Kidney epithelial cell (primary cell): Measurements from ENCODE around the gene RXRA. TPM values are rescaled to one million over a fixed set of nuclear protein-coding genes. Genes with fewer than 3 reads are reported as not detected.

Experiments
- DNase-seq: peaks from one replicate; pipeline ENCODE4 v3.0.0-alpha.2; 2010; ENCODE audit warnings: low read depth
- H3K27me3 ChIP-seq: 2 replicates; pipeline ENCODE4 v1.6.0; 2011; ENCODE audit warnings: low read length; ENCODE audit not compliant: control insufficient read depth, insufficient read depth
- H3K36me3 ChIP-seq: 2 replicates; pipeline ENCODE4 v1.5.1; 2011; ENCODE audit warnings: low read length; ENCODE audit not compliant: control insufficient read depth, insufficient read depth
- H3K4me3 ChIP-seq: 2 replicates; pipeline ENCODE4 v1.5.1; 2011; ENCODE audit warnings: low read depth, mild to moderate bottlenecking, control low read depth, low read length
- CTCF ChIP-seq: IDR thresholded peaks from 2 replicates; pipeline ENCODE4 v1.5.1; 2011; ENCODE audit warnings: mild to moderate bottlenecking, moderate library complexity, low read length, control low read depth, inconsistent platforms; ENCODE audit not compliant: insufficient read depth, poor library complexity, severe bottlenecking
- total RNA-seq: library from RNA; depleted of rRNA; stranded (reverse); fragments of >200 nt; gene quantifications from 2 replicates; pipeline ENCODE4 v1.2.3, GENCODE V29; 2015

RXRA gene
- total RNA-seq, 1 donor from 2014 or later = 15.0 TPM

- no peak for TF ChIP-seq CTCF
- DNase-seq = no peak
- no peak overlapping the region for H3K4me3 ChIP-seq
- H3K36me3 ChIP-seq = no peaks in the 10 kb centered on the region
- H3K27me3 ChIP-seq = peaks cover 6% of the 10 kb centered on the region
Observed at GRCh38 chr9:134466869-134467616, 140.8 kb downstream of the RXRA start.

GRCh38 chr9:134468358-134468757, 142.1 kb downstream of the RXRA start:
- peaks cover 2% of the 10 kb centered on the region for H3K27me3 ChIP-seq
- no peak overlapping the region for H3K4me3 ChIP-seq
- no peak for DNase-seq

GRCh38 chr9:134469041-134469875, 143.0 kb downstream of the RXRA start:
- no peaks in the 10 kb centered on the region for H3K36me3 ChIP-seq
- H3K27me3 ChIP-seq = peaks cover 2% of the 10 kb centered on the region
- no peak overlapping the region for H3K4me3 ChIP-seq
- no peak for DNase-seq
- TF ChIP-seq CTCF = no peak

More at GRCh38 chr9:134468358-134468757, 142.1 kb downstream of the RXRA start:
- H3K36me3 ChIP-seq = no peaks in the 10 kb centered on the region
- TF ChIP-seq CTCF = no peak

DNA sequence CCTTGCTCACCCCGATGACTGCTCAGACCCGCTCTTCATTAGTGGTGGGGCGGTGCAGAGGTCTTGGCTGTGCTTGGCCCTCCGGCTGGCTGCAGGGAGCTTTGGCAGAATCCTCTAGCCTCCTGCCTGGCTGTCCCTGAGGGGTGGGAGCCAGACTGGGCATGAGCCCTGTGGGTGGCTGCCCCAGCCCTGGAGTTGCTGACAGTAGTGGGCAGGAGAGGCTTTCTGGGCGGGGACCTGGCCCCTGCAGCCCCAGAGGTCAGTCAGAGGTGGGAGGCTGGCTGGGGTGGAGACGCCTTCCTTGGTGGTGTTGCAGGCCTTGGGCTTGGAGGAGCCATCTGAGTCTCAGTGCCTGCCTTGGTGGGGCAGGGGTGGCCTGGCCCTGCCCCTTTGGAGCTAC, 146.0 kb downstream of the RXRA start:
- no peak for DNase-seq
- H3K4me3 ChIP-seq = no peak overlapping the region
- no peaks in the 10 kb centered on the region for H3K36me3 ChIP-seq
- no peaks in the 10 kb centered on the region for H3K27me3 ChIP-seq
- no peak for TF ChIP-seq CTCF

GRCh38 chr9:134473141-134474054, 147.1 kb downstream of the RXRA start:
- DNase-seq = no peak
- H3K36me3 ChIP-seq = no peaks in the 10 kb centered on the region
- no peak for TF ChIP-seq CTCF
- H3K27me3 ChIP-seq = no peaks in the 10 kb centered on the region
- no peak overlapping the region for H3K4me3 ChIP-seq
